Measurements from ENCODE around the gene RASA3.
"Not testable (repeated sequence)": the region's sequence is repeated elsewhere in the genome, so short reads cannot be mapped to it uniquely, and the experiment has no call there.

Gene RASA3

GRCh38 chr13:114110091-114110829 is 22.2 kb downstream of the RASA3 start:
- FAIRE-seq, result no peak

GRCh38 chr13:114109641-114110041 is 22.8 kb downstream of the RASA3 start:
- no peak for FAIRE-seq

GRCh38 chr13:114108894-114109293 is 23.5 kb downstream of the RASA3 start:
- FAIRE-seq, result no peak

- FAIRE-seq, result no peak
Observed at GRCh38 chr13:114108141-114108761, 24.2 kb downstream of the RASA3 start.

GRCh38 chr13:114107686-114108081 is 24.7 kb downstream of the RASA3 start:
- no peak for FAIRE-seq

- no peak for FAIRE-seq
Observed at GRCh38 chr13:114106991-114107685, 25.3 kb downstream of the RASA3 start.

- FAIRE-seq, result no peak
Observed at GRCh38 chr13:114106526-114106925, 25.9 kb downstream of the RASA3 start.

- no peak for FAIRE-seq
Observed at GRCh38 chr13:114105521-114106225, 26.8 kb downstream of the RASA3 start.

GRCh38 chr13:114104655-114105520 is 27.5 kb downstream of the RASA3 start:
- FAIRE-seq, result no peak

- no peak for FAIRE-seq
Observed at GRCh38 chr13:114103801-114104654, 28.4 kb downstream of the RASA3 start.

- not testable (repeated sequence) for FAIRE-seq
Observed at GRCh38 chr13:114103289-114103621, 29.2 kb downstream of the RASA3 start.

GRCh38 chr13:114102521-114103288 is 29.7 kb downstream of the RASA3 start:
- FAIRE-seq, result no peak

- FAIRE-seq, result no peak
Observed at GRCh38 chr13:114102131-114102520, 30.3 kb downstream of the RASA3 start.

- FAIRE-seq, result no peak
Observed at GRCh38 chr13:114101358-114102130, 30.9 kb downstream of the RASA3 start.

GRCh38 chr13:114100446-114101357 is 31.7 kb downstream of the RASA3 start:
- FAIRE-seq, result no peak

- FAIRE-seq, result peak; percentile 45
Observed at GRCh38 chr13:114099918-114100445, 32.4 kb downstream of the RASA3 start.

- FAIRE-seq, result no peak
Observed at GRCh38 chr13:114099191-114099590, 33.2 kb downstream of the RASA3 start.

- FAIRE-seq, result not testable (repeated sequence)
Observed at GRCh38 chr13:114098689-114099056, 33.8 kb downstream of the RASA3 start.
